Measurements from ENCODE around the gene NUP35. TPM values are rescaled to one million over a fixed set of nuclear protein-coding genes. Genes with fewer than 3 reads are reported as not detected.

The NUP35 gene
- total and polyA plus RNA-seq, 2 experiments from 2014 or later = 57.4 to 65.3 TPM

- TF ChIP-seq REST (IDR thresholded peaks at IDR 0.05; ENCODE audit: unreplicated experiment) = no peak
- TF ChIP-seq STAT1 (IDR thresholded peaks at IDR 0.05; ENCODE audit: unreplicated experiment) = no peak
- TF ChIP-seq CREB1 (CRISPR knock-in tag; IDR thresholded peaks at IDR 0.05; ENCODE audit: low read depth) = no peak
- no peak for TF ChIP-seq CTCF (conservative IDR thresholded peaks at IDR 0.05; ENCODE audit: low read depth in 2 of 2)
- no peak for TF ChIP-seq POLR2AphosphoS5 (IDR thresholded peaks at IDR 0.05; ENCODE audit: low read depth)
- no peak for TF ChIP-seq ETS1 (IDR thresholded peaks at IDR 0.05)
Measured at GRCh38 chr2:183117226-183117625, 7.0 kb upstream of the NUP35 start (continued).

GRCh38 chr2:183123117-183123958, 905 bp upstream of the NUP35 start:
- Histone ChIP-seq H2AFZ (peak overlapping the region; percentile 24), H3K27me3 (ENCODE audit: insufficient read depth) (no peaks in the 10 kb centered on the region), H3K79me2 (replicated peaks; ENCODE audit: insufficient read depth) (peaks cover 38% of the 10 kb centered on the region), H3F3A (replicated peaks; ENCODE audit: low read depth) (no peaks in the 10 kb centered on the region), H3K4me2 (peak overlapping the region; percentile 79), H3K9me2 (ENCODE audit: insufficient read depth) (no peaks in the 10 kb centered on the region), H3K4me3 (peak overlapping the region; percentile 81), H3K27ac (ENCODE audit: low read depth) (peak overlapping the region; percentile 40), H4K20me1 (replicated peaks; ENCODE audit: insufficient read depth) (peaks cover 22% of the 10 kb centered on the region), H3K4me1 (ENCODE audit: insufficient read depth) (peaks cover 20% of the 10 kb centered on the region), H3K36me3 (ENCODE audit: insufficient read depth) (peaks cover under 1% of the 10 kb centered on the region; the same call in 1 of the 2 replicates)
- ATAC-seq (no peak), DNase-seq (ENCODE audit: low spot score) (no peak)
- Mint-ChIP-seq H3K9me3 (no peaks in the 10 kb centered on the region), H3K27me3 (ENCODE audit: insufficient read depth, low read depth, poor library complexity) (peaks cover 9% of the 10 kb centered on the region), H3K36me3 (ENCODE audit: low read depth) (peaks cover 3% of the 10 kb centered on the region), H3K4me3 (peak overlapping the region; percentile 99), H3K4me1 (peaks cover 20% of the 10 kb centered on the region), H3K27ac (peak overlapping the region; percentile 100)
- TF ChIP-seq JUNB (IDR thresholded peaks at IDR 0.05; ENCODE audit: unreplicated experiment) = no peak
- no peak for TF ChIP-seq ETS1 (IDR thresholded peaks at IDR 0.05)
- no peak for TF ChIP-seq REST (IDR thresholded peaks at IDR 0.05; ENCODE audit: unreplicated experiment)
- TF ChIP-seq POLR2AphosphoS5 (IDR thresholded peaks at IDR 0.05; ENCODE audit: low read depth) = no peak
- no peak for TF ChIP-seq EZH2phosphoT487 (IDR thresholded peaks at IDR 0.05; ENCODE audit: unreplicated experiment)
- TF ChIP-seq CTCF (conservative IDR thresholded peaks at IDR 0.05; ENCODE audit: low read depth in 2 of 2) = no peak
- no peak for TF ChIP-seq STAT1 (IDR thresholded peaks at IDR 0.05; ENCODE audit: unreplicated experiment)

All from GM23338 (cell line).